Left lung (tissue), 10 donors: ENCODE data around the gene HDAC10. TPM values are rescaled to one million over a fixed set of nuclear protein-coding genes. Genes with fewer than 3 reads are reported as not detected.

Experiments used
- ATAC-seq: fragments of 200-7000 bp; cut with Tn5 transposase; one replicate; pipeline ENCODE4 v1.9.1; 2020; ENCODE audit warnings: moderate library complexity
- DNase-seq, 4 donors: peaks; one replicate each; pipeline ENCODE4 v3.0.0-alpha.2; 2013 to 2020
- H3K27ac ChIP-seq, 2 donors: fragments of 200-600 bp; sonication (generic) in 1 of 2; one replicate each; pipeline versions ENCODE4 v1.5.0 to v1.8.0; 2020 to 2021
- H3K27me3 ChIP-seq, 2 donors: fragments of 200-600 bp; sonication (generic) in 1 of 2; one replicate each; pipeline versions ENCODE4 v1.5.0 to v1.8.0; 2020 to 2021
- H3K36me3 ChIP-seq, 2 donors: fragments of 200-600 bp; sonication (generic) in 1 of 2; one replicate each; pipeline versions ENCODE4 v1.5.0 to v1.8.0; 2020 to 2021
- H3K4me1 ChIP-seq, 2 donors: fragments of 200-600 bp; one replicate each; pipeline ENCODE4 v1.8.0; 2021
- H3K4me3 ChIP-seq, 2 donors: fragments of 200-600 bp; sonication (generic) in 1 of 2; one replicate each; pipeline versions ENCODE4 v1.5.0 to v1.8.0; 2020 to 2021; ENCODE audit warnings: mild to moderate bottlenecking in 1 of 2
- H3K9me3 ChIP-seq, 2 donors: fragments of 200-600 bp; sonication (generic) in 1 of 2; one replicate each; pipeline versions ENCODE4 v1.5.0 to v1.8.0; 2020 to 2021
- CTCF ChIP-seq, 2 donors: fragments of 200-600 bp; sonication (generic) in 1 of 2; IDR thresholded peaks; one replicate each; pipeline versions ENCODE4 v1.5.0 to v1.8.0; 2021; ENCODE audit warnings: antibody characterized with exemption in 2 of 2
- intact Hi-C, 2 donors: fragments of 100-400 bp; cut with DNase I; formaldehyde crosslinking; loops; one replicate each; pipeline versions ENCODE4 v1.11.2 to v1.14.2; 2022
- polyA plus RNA-seq, 6 donors: library from polyadenylated mRNA; unstranded; fragments of 120-200 nt; gene quantifications; one replicate each; pipeline ENCODE4 v1.2.1, GENCODE V29; 2013; ENCODE audit not compliant: insufficient read length in 6 of 6
- total RNA-seq, 2 donors: library from RNA; stranded (reverse); fragmentation: NEBNext Ultra II Directional; extraction: Animal tissue kit (Norgen Biotek cat#: 25700); gene quantifications; one replicate each; pipeline ENCODE4 v1.2.1, GENCODE V29; 2021
- donor health status: DM: no; HTN: yes; CAD: no.
- donor health status: DM: no; HTN: no; CAD: no.

HDAC10 gene
- total and polyA plus RNA-seq, 8 donors, result 23.9 to 42.2 (median 36.7) TPM

DNA sequence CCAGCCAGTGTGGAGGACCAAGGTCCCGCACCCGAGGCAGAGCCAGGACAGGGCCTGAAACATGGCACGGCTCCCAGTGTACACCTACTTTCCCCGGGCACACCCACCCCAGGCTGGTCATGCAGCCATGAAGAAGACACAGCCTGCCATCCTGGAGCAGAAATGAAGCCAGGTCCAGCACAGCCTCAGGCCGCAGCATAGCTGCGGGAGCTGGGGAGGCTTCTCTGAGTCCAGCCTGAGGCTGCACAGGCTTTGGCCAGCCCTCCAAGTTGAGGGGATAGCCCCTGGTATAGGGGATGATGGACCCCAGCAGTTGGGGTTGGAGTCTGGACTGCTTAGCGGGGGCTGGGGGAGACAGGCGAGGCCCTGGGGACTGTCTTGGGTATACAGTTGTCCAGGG is 2.9 kb upstream of the HDAC10 start:
- no peak for TF ChIP-seq CTCF (IDR thresholded peaks at IDR 0.05)
- intact Hi-C loops, result no loop called here
- DNase-seq (no peak), ATAC-seq (no peak)
- H3K36me3 ChIP-seq, result no peaks in the 10 kb centered on the region
- no peak overlapping the region for H3K27ac ChIP-seq
- H3K27me3 ChIP-seq, result peaks cover 0 to 5% of the 10 kb centered on the region in 2 donors
- no peak overlapping the region for H3K4me3 ChIP-seq
- H3K9me3 ChIP-seq, result no peaks in the 10 kb centered on the region
- H3K4me1 ChIP-seq, result peaks cover 8 to 31% of the 10 kb centered on the region in 2 donors

- Histone ChIP-seq H3K27ac (no peak overlapping the region), H3K9me3 (no peaks in the 10 kb centered on the region), H3K4me3 (no peak overlapping the region), H3K27me3 (no peaks in the 10 kb centered on the region), H3K4me1 (peaks cover 8 to 38% of the 10 kb centered on the region in 2 donors), H3K36me3 (peaks cover 0 to 1% of the 10 kb centered on the region in 2 donors)
- DNase-seq, result no peak
- no peak for TF ChIP-seq CTCF (IDR thresholded peaks at IDR 0.05)
- intact Hi-C loops, result no loop called here
- no peak for ATAC-seq
Measured at GRCh38 chr22:50253046-50253915, 2.2 kb upstream of the HDAC10 start.

DNA sequence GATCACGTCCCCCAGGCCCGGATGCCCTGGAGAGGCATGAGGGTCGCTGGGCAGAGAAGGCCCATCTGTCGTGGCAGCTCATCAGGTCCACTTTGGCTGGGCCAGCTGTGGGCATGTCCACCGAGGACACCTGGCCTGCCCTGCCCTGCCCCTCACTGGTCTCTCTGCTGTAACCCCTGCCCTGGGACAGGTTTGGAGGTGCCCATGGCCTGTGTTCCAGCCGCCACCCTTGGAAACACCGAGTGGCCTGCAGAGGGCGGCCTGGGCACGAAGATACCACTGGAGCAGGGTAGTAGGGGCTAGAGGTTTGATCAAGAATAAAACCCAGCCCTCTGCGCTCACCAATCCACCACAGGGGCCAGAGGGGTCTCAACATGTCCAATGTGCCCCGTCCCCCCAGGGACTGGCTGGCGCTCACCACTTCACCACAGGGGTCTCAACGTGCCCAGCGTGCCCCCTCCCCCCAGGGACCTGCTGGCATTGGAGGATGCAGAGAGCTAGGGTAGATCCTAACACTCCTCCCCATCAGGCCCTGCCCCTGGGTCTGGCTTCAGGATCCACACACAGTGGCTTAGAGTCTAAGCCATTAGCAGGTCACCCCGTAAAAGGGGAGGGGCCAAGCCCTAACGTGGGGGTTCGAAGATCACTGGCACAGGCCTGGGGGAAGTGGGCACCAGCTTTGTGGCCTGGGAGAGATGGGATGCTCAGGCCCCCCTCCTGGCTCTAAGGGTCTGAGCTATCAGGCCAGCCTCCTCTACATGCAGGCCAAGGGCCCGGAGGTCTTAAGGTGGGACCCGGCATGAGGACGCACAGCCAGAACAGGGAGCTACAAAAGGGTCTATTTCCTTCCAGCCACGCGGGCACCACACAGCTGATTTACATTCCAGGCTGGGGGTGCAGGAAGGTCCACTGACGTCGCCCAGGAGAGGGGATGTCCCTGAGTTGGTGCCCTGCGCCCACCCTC is 1.3 kb upstream of the HDAC10 start:
- peak; percentile 81 for ATAC-seq
- intact Hi-C loops, result no loop called here
- peak overlapping the region in 1 of 2 donors; percentile 84 for H3K4me3 ChIP-seq

DNA sequence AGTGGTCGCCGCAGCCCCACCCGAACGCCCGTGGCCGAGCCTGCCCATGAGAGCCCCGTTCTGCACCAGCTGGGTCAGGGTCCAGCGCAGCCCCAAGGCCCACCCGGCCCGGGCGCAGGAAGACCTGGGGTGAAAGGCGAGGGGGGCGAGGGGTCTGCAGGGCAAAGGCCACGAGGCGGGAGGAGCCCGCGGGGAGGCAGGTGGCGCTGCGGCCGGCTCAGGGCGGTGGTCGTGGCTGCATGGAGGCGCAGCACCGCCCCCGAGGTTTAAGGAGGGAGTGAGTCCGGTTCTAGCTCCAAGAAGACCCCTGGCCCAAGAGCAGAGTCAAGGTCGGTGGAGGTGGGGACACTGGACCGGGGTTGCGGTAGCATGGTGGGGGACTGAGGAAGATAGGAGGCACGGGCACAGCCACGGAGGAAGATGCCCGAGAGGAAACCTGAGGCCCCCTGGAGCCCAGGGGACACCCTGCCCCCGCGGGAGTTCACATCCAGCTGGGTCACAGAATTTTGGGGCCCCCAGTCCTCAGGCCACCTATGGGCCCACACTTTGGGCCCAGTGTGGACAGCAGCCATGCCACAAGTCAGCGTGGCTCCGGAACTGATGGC is 514 bp upstream of the HDAC10 start:
- peak; percentile 4 for ATAC-seq
- intact Hi-C loops, result no loop called here
- peak overlapping the region; percentile 45 to 84 for H3K4me3 ChIP-seq
- no peaks in the 10 kb centered on the region for H3K9me3 ChIP-seq
- peaks cover 8 to 51% of the 10 kb centered on the region in 2 donors for H3K4me1 ChIP-seq
- H3K27me3 ChIP-seq, result no peaks in the 10 kb centered on the region
- H3K27ac ChIP-seq, result peak overlapping the region; percentile 63 to 81
- no peak for TF ChIP-seq CTCF (IDR thresholded peaks at IDR 0.05)
- peaks cover 0 to 15% of the 10 kb centered on the region in 2 donors for H3K36me3 ChIP-seq
- no peak for DNase-seq

More for the DNA sequence above, 1.3 kb upstream of the HDAC10 start:
- Histone ChIP-seq H3K36me3 (peaks cover 0 to 10% of the 10 kb centered on the region in 2 donors), H3K4me1 (peaks cover 8 to 46% of the 10 kb centered on the region in 2 donors), H3K27me3 (no peaks in the 10 kb centered on the region), H3K27ac (peak overlapping the region; percentile 63 to 81), H3K9me3 (no peaks in the 10 kb centered on the region)
- peak in 3 of 4 donors; percentile 69 to 93 (median 76) for DNase-seq
- peak; percentile 47 to 75 for TF ChIP-seq CTCF (IDR thresholded peaks at IDR 0.05)
